Colon (tissue), 2 donors: ENCODE results near the gene ATP8B1.
"Not testable (repeated sequence)": the region's sequence is repeated elsewhere in the genome, so short reads cannot be mapped to it uniquely, and the experiment has no call there.

ENCODE experiments used
- FAIRE-seq: peaks from 2 replicates; lab custom pipeline; 2012; peaks lifted over from hg19 to GRCh38; lab: Jason Lieb, UNC
- donor health status: control.
- donor health status: control.

ATP8B1 gene

GRCh38 chr18:57719211-57719935 is 83.7 kb downstream of the ATP8B1 start:
- FAIRE-seq, result not testable (repeated sequence)

DNA sequence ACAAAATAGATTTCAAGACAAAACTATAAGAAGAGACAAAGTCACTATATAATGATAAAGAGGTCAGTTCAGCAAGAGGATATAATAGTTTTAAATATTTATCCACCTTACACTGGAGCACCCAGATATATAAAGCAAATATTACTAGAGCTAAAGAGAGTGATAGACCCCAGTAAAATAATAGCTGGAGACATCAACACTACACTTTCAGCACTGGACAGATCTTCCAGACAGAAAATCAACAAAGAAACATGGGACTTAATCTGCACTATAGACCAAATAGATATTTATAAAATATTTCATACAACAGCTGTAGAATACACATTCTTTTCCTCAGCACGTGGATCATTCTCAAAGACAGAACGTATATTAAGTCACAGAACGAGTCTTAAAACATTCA is 86.6 kb downstream of the ATP8B1 start:
- no peak for FAIRE-seq

- no peak for FAIRE-seq
Measured at GRCh38 chr18:57715671-57716070, 87.4 kb downstream of the ATP8B1 start.

GRCh38 chr18:57715073-57715472 is 88.0 kb downstream of the ATP8B1 start:
- FAIRE-seq, result no peak

DNA sequence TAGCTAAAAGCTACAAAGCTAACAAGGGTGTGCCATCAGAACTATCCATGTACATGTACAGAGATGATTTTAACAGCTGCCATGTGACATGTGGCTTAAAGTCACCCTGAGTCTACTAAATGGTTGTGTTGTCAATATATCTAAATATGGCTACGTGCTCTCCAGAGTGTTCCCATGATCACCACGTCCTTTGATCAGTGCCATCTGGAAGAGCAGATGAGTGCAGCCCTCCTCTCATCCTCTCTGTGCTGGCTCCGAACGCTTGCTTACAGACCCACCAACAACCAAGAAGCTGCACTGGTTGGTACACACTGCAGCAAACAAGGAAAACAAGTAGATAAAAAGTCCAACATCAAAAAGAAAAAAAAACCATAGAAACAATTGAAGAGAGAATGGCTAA is 92.9 kb downstream of the ATP8B1 start:
- no peak for FAIRE-seq

DNA sequence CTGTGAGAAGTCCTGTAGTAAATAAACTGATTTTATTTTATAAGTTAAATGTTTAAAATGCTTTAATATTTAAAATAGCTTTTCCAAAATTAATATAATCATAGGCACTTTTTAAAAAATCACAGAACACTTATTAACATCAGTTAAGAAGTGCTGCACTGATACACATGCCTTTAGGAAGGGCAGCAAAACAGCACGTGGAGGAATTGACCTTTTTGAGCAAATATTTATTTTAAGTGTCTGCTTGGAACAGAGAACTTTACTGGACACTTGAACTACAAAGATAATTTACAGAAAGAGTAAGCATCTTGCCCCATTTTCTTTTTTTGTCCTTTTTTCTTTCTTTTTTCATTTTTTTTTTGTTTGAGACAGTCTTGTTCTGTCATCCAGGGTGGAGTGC is 93.8 kb downstream of the ATP8B1 start:
- no peak for FAIRE-seq

- no peak for FAIRE-seq
Measured at GRCh38 chr18:57708288-57708687, 94.8 kb downstream of the ATP8B1 start.

- no peak for FAIRE-seq
Measured at GRCh38 chr18:57705832-57706595, 97.1 kb downstream of the ATP8B1 start.

DNA sequence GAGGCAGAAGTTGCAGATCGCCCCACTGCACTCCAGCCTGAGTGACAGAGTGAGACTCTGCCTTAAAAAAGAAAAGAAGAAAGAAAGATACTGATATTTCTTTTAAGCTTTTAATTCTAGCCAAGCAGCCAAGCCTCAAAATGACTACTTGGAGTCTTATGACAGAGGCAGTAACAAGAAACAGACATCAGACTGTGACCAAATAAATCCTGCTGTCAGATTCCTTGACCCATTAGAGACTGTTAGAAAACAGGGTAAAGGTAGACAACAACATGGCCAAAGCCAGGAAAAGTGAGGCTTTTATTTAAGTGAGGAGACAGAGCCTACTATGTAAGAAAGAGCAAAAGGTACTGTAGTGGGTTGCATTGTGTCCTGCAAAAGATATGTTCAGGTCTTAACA is 98.1 kb downstream of the ATP8B1 start:
- FAIRE-seq, result no peak

DNA sequence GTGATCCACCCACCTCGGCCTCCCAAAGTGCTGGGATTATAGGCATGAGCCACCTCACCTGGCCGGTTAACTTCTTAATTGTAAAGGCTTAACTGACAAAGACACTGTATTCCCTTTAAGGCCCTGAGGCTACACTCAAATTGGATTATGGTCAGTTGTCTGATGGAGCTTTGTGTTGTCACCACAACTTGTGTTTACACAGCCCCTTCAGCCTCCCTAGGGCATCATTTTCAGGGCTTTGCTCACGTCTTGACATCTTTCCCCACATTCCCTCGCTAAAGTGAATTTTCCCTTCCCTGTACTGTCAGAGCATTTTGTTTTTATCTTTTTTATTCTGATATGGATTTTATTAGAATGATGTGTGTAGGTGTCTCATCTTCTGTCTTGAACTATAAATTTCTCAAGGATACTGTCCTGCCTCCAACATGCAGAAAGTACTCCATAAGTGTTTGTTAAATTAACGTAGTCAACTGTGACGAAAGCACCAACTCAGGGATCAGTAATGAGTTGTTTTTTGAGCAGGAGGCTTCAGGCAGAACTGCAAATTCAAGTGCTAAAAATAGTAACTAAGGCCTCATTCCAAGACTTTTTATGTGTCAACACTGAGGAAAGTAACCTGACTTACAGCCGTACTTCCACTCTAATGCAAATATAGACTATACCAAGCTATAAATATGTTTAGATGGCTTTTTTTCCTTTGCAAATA is 104.4 kb downstream of the ATP8B1 start:
- FAIRE-seq, result no peak

DNA sequence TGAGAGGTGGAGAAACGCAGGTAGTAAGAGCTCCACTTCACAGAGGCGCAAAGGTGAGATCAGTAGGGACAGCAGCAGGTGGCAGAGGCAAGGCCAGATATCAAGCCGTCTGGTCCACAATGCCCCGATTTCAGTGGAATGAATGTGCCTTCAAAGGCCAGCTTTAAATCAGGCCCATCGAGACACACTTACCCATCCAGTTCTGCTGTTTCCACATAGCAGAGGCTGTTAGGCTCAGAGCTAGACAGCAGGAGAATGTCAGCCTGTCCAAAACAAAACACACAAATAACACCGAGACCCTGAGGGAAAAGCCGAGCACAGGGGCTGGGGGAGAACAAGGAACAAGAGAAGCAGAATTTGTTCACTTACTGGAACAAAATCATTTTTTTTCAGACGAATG is 105.7 kb downstream of the ATP8B1 start:
- FAIRE-seq, result no peak

DNA sequence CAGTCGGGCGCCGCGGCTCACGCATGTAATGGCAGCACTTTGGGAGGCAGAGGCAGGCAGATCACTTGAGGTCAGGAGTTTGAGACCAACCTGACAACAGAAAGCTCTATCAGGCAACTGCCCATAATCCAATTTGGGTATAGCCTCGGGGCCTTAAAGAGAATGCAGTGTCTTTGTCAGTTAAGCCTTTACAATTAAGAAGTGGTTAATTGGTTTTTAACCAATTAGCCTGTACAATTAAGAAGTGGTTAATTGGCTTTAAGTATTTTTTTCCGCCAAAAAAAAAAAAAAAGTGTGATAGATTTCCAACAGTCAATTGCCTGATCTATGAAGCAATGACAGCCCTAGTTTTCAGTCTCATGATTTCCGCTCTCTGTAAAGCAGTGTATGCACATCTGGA is 106.8 kb downstream of the ATP8B1 start:
- no peak for FAIRE-seq

GRCh38 chr18:57691363-57691762 is 111.8 kb downstream of the ATP8B1 start:
- no peak for FAIRE-seq

DNA sequence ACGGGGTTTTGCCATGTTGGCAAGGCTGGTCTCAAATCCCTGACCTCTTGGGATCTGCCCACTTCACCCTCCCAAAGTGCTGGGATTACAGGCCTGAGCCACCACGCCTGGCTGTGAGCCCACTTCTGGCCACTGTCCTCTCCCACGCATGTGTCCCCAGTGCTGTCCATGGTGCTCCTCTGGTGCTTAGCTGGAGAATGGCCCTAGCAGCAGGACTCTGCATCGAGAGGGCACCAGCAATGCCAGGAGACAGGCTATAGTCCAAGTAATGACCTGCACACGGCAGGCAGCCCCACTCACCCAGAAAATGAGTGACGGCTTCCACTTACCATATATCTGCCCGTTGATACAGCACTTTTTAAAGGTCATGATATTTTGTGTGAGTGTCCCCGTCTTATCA is 115.1 kb downstream of the ATP8B1 start:
- no peak for FAIRE-seq

DNA sequence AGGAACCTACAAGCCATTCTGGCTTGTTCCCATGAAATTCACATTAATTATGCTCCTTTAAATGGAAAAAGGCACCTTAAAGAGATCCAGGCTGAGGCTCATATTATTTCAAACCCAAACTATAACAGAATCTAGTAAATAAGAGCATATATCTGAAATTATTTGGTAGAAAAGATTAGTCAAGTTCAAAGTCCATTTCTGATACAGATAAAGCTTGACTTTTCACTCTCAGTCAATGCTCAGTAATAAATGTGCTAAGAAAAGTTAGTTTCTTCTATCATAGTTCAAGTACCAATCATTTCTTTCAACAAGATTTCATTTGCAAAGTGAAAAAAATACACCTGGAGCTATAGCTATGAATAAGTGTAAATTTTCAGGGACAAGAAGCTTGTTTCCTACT is 119.6 kb downstream of the ATP8B1 start:
- no peak for FAIRE-seq

GRCh38 chr18:57677262-57678211 is 125.6 kb downstream of the ATP8B1 start:
- no peak for FAIRE-seq

GRCh38 chr18:57674891-57675290 is 128.2 kb downstream of the ATP8B1 start:
- FAIRE-seq, result no peak

DNA sequence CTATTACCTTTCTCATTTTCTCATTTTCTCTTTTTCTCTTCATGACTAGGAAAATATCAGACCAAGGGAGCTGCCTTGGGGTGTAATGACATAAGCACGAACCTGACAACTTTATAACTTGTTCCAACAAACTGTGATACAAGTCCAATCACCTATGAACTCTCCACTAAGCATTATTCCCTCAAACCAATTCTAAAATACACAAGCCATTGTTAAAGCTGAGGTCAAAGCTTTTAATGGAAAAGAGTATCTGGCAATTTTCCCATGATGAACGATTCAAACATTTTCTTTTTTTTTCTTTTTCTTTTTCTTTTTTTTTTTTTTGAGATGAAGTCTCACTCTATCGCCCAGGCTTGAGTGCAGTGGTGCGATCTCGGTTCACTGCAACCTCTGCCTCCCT is 133.1 kb downstream of the ATP8B1 start:
- FAIRE-seq, result no peak

- FAIRE-seq, result no peak
Measured at GRCh38 chr18:57668021-57668420, 135.1 kb downstream of the ATP8B1 start.

DNA sequence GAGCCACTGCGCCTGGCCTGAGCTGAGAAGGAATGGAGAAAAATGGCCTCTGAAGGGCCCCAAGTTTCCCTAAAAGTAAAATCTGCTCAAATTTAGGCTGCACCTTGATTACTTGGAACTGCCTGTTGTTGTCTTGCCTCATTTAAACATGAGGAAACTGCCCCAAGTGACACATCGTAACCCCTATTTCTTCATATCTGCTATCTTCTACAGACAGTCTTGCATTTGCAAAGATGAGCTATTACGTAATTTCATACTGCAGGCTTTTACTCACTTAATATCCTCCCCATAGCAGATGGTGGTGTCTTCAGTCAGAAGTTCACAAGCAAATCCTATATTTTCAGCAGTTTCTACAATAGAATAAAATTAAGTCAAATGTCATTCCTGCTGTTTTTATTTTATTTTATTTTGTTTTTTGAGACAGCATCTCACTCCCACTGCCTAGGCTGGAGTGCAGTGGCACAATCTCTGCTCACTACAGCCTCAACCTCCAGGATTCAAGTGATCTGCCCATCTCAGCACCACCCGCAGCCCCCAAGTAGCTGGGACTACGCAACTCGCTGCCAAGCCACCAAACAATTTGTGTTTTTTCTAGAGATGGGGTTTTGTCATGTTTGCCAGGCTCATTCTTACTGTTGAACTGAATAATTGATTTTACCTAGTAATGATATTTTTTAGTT is 136.2 kb downstream of the ATP8B1 start:
- FAIRE-seq, result no peak

DNA sequence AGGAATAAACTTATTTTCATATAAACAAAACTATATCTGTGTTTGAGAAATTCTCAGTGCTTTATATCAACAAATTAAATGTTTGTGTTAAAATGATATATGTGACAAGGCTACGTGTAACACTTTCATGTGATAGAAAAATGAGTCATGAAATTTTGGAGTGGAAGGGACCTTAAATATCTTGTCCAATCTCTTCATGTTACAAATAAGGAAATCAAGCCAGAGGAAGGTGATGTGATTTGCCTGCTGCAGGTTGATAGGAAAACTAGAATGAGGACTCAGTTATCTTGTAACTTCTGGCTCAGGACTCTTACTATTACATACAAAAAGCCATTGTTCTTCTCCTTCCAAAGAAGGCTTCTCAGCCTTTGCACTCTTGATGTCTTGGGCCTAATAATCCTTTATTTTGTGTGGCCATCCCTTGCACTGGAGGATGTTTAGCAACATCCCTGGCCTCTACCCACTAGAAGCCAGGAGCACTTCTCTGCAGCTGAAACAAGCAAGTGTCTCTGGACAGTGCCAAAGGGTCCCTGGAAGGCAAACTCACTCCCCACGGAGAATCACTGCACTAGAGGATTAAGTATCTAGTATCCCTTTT is 138.4 kb downstream of the ATP8B1 start:
- no peak for FAIRE-seq
